Endothelial cell of umbilical vein (primary cell): ENCODE data around the gene TMEM74B.

Source experiments
- CTCF ChIP-seq, 2 donors: IDR thresholded peaks; 1 replicate in 1 of 2; 2 replicates in 1 of 2; pipeline ENCODE4 v1.5.1; 2011; ENCODE audit warnings: low read length in 2 of 2, mild to moderate bottlenecking in 2 of 2, moderate library complexity in 2 of 2, control low read depth in 1 of 2, inconsistent platforms in 1 of 2, low read depth in 1 of 2; ENCODE audit not compliant: insufficient read depth in 1 of 2; ENCODE audit errors: extremely low read depth in 1 of 2
- EZH2 ChIP-seq: IDR thresholded peaks from 2 replicates; pipeline ENCODE4 v1.6.1; 2012; ENCODE audit warnings: borderline replicate concordance, low read depth, mild to moderate bottlenecking, moderate library complexity, low read length, inconsistent platforms; ENCODE audit not compliant: severe bottlenecking
- GATA2 ChIP-seq: IDR thresholded peaks from 2 replicates; pipeline ENCODE4 v1.7.0; 2011; ENCODE audit warnings: low read depth, mild to moderate bottlenecking, moderate library complexity, mixed read lengths, low read length; ENCODE audit not compliant: insufficient read length, insufficient read depth
- MAX ChIP-seq: IDR thresholded peaks from 2 replicates; pipeline ENCODE4 v1.6.1; 2011; ENCODE audit not compliant: insufficient read depth, insufficient read length
- POLR2AphosphoS5 ChIP-seq: IDR thresholded peaks from 2 replicates; pipeline ENCODE4 v1.6.1; 2012; ENCODE audit warnings: low read depth, mild to moderate bottlenecking, control low read depth, low read length, moderate library complexity; ENCODE audit not compliant: insufficient read depth

- no peak for TF ChIP-seq POLR2AphosphoS5
- no peak for TF ChIP-seq MAX
- no peak for TF ChIP-seq CTCF (IDR thresholded peaks at IDR 0.05; ENCODE audit: extremely low read depth in 1 of 2, insufficient read depth in 1 of 2, low read depth in 1 of 2, low read length in 2 of 2)
- no peak for TF ChIP-seq EZH2
- TF ChIP-seq GATA2: no peak
These were observed 25.7 kb upstream of the TMEM74B start for GRCh38 chr20:1210501-1210900.
